ENCODE data around the gene INSC.

Gene INSC

DNA sequence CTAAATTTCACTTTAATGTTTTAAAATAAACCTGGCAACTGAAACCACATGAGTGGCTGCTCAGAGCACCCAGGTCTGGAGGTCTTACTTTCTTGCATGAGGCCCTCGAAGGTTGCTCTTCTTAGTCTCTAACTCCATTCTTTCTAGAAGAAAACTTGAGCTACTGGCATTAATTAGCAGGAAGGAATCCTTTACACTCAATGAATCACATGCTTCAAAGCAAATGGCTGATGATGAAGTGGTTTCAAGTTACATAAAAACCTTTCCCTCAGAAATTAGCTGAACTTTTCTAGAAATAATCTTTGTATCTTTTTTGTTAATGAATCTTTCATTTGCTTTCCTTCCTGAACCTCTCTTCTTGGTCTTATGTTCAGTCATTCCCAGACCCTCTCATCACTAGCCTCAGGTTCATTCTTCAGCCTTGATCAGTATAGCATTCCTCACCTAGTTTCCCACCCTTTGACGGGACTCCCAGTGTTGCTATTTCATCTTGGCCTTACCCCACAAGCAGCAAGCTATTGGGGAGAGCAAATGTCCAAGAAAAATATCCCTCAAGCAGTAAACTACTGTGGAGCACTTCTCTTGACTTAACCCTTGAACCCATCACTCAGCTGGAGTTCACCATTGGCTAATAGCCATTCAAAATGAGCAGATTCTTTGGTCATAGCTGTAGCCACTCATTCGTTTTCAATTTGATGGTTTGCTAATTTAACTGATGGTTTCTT, 75.1 kb downstream of the INSC start:
- DNase-seq: no peak

DNA sequence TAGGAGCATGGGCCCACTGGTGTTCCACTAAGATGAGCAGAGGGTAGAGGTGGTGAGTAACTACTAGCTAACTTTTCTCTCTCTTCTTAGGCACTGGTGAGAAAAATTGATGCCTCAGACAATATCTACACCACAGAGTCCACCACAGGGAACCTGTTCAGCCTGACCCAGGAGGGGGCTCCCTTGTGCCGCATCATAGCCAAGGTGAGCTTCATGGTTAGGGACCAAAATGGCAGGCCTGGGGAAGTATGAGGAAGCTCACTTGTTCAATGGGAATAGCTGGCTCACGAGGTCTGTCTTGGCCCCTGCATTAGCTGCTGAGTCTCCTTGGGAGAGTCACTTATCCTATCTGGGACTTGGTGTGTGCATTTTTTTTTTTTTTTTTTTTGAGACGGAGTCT, 75.9 kb downstream of the INSC start:
- no peak for DNase-seq

DNA sequence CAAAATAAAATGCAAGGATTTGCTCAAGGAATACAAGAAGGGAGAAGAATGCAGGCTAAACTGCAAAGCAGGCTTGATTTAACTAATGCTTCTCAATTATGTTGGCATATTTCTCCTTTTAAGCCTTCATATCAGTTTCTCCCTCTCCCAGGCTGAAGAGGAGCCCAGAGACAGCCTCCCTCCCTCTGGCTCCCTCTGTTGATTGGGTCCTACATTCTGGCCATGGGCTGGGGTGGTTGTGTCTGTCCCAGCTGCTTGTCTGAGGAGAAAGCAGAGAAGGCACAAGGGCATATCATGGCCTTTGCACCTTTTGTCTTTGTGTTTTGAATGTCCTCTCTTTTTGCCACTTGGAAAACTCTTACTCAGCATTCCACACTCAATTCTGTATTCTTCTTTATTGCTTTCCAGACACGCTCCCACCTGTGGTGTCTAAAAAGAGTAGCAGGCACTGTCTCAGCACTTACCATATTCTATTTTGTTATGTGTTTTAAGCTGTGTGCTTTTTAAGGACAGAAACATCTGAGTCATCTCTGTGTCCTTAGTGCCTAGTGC, 77.4 kb downstream of the INSC start:
- DNase-seq: no peak

DNA sequence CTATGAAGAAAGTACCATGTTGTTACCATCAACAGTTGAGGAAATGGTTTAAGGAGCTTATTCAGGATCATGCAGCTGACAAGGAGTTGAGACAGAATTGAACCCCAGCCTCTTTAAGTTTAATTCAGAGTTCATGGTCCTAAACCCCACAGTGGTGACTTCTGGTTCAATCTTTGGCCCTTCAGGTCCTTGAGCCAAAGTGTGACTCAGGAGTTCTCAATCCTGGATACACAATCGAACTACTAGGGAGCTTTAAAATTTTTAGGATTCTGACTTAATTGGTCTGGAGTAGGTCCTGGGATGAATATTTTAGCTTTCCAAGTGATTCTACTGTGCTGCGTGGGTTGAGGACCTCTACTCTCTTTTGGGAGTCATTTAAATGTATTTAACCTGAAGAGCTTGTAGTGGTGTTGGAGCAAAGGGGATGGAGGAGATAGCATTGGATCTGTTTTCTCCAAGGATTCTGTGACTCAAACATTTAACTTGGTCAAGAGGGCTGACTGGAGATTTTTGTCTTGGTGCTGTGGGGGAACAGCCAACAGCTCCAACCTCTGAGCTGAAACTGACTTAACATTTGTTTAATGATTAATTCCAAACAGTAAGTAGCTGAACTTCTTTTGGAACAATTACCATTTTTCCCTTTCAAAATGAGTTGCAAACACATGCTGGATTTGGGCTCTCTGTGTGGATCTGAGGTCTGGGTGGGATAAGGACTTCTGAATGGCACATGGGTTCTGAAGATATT, 80.1 kb downstream of the INSC start:
- DNase-seq: no peak

DNA sequence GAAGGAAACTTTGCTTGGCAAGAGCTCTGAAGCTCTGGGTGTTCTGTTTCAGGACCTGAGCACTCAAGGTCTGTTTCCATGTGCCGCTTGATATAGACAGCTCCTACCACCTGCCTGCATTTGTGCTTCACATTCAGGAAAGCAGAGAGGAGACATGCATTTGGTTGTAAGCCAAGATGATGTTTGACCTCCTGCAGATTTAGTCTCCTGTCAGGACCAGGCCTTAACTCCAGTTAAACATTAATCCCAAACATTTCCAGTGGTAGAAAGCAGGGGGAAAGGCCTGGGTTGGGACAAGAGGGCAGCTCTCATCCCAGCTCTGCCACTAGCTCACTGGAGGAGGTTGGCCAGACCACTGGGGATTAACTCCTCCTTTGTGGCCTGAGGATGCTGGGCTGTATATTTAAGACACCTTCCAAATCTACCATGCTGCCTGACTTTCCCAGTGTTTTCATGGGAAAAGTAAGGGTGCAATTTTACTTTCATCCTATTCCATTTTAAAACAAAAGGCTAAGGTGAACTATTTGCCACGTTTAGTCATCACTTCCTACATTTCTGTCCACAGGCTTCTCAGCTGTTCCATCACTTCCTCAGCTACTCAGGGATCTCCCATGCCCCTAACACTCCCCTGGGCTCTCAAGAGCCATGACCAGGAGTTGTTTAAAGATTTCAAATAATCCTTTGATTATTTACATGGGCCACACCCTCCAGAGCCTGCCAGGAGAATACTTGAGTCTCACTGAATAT, 80.9 kb downstream of the INSC start:
- no peak for DNase-seq

DNA sequence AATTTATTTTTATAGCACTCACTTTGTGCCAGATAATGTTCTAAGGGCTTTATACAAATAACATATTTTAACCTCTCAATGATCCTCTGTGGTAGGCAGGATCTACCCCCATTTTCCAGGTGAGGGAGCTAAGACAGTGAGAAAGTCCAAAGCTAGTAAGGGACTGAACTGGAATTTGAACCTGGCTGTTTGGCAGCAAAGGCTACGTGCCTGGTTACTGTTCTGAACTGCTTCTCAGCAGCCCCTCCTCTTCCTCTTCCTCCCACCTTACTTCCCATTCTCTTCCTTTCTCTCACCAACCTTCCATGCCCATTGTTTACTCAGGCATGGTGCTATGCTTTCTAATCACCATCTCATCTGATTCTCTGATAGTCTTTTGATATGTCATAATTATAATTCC, 82.0 kb downstream of the INSC start:
- no peak for DNase-seq

DNA sequence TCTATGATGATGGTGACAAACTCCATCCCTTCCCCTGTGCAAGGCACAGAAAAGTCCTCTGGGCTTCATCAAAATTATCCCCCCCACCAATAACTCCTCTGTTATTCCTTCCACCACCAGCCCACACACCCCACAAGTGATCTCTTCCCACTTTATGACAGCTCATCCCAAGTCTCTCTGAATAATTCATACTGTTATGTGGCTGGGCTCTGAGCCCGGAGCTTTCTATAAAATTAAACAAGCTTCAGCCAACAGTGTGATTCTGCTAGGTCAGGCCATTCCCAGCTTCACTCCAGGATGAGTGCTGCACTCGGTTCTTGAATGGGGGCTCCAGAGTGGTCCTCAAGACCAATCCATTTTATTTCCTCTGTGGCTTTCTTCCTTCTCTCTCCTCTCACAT, 83.0 kb downstream of the INSC start:
- DNase-seq: no peak

DNA sequence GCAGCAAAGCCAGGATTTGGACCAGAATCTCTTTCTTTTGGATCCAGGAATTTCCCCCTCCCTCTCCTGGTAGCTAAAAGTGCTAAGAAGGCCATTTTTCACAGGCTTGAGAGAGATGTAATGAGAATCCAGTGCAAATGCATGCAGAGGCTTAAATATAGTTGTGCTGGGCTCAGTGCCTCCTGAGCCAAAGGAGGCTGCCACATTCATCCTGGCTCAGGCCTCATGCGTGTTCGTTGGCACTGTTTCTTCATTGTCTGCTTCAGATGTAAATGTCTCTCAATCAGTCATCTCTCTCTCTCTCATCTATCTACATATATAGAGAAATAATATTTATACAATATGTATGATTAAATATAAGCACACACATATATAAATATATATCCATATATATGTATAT, 83.6 kb downstream of the INSC start:
- no peak for DNase-seq

DNA sequence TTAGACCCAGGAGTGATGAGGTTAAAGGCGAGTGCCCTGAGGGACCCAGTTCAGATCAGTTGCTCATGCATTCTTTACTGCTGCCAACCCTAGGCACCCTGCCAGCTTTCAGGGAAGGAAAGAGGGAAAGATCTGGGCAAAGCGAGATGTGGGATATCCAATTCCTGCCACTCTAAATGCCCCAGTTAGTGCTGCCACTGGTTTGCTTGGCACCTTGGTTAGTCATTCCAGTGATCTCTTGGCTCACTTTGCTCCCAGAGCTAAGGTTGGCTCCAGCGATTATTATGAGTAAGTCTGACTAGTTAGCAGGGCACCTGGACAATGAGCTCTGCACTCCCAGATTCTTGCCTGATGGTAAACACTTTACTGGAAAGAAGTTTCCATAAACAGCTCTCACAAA, 85.0 kb downstream of the INSC start:
- DNase-seq: no peak

DNA sequence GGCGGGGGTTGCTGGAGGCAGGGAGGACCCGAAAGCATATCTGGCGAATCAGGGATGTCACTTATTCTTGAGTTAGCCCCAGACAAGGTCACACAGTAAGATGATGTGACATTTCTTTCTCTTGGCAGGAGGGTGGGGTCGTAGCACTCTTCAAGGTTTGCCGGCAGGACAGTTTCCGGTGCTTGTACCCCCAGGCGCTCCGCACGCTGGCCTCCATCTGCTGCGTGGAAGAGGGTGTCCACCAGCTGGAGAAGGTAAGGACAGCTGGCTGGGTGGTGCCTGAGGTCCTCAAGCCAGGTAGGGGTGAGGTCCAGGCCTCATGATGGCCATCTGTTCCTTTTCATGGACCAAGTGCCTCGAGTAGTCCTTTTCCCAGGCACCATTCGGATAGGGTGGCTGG, 86.0 kb downstream of the INSC start:
- no peak for DNase-seq

DNA sequence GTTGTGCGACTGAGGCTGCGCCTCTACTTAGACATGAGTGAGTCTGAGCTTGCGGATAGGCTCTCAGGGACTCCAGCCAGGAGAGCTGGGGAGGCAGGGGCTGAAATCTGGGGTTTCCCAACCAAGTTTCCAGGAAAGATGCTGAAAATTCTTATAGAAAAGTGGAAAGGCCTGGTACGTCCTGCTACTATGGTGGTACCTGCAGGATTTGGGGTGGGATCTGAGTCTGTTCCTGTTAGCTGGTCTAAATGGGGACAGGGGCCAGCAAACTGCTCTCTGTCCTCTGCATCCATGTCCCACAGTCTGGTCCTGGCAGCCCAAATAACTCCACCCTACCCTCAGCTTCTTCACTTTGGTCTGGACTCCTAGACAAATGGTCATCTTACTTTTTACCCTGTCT, 86.9 kb downstream of the INSC start:
- DNase-seq: no peak

DNA sequence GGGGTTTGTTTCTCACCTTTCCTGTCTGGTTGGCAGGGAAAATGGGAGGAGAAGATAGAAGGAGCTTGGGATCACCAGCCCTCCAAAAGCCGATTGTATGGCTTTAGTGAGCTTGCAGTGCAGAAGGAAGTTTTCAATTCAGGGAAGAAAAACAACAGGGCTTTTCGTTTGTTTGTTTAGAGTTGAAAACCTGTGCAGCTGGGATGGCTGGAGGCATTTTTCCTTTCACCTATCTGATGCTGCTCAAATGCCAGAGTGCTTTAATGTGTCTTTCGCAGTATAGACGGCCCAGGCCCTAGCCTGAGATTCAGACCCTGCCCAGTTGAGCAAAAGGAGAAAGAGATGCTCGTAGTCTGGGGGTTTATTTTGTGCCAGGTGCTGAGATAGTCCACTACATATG, 87.9 kb downstream of the INSC start:
- DNase-seq: no peak

DNA sequence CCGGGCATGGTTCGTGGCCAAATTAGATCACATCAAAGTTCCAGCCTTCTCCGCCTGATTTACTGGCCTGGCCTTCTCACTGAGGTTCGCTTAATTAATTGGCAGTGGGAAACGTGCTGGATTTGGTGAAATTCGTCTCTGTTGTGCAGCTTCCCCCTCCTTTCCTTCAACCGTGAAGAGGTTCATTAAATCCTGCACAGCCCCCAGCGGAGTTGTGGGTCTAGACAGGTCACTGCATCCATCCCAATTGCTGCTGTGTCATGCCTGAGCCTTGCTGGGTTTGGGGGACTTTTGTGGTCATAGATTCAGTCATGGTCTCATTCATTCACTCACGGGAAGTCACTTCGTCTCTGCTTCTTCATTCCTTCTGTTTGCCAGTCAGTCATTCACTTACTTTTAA, 90.0 kb downstream of the INSC start:
- DNase-seq: no peak

DNA sequence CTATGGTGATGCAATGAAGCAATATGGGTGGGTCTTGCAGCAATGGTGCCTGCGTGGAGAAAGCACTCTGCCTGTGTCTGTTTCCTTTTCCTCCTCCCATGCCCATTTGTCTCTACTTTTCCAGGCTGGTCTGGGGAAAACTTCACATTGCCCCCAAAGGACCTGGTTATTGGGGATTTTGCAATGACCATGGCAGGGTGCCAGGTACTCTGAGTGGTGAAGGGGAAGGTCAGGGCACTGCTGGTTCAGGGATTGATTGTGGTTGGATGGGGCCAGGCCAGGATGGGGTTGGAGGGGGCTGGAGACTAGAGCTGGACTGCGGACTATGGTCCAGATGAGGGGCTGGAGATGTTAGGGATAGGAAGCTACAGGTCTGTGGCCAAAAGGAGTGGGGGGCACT, 92.1 kb downstream of the INSC start:
- no peak for DNase-seq

DNA sequence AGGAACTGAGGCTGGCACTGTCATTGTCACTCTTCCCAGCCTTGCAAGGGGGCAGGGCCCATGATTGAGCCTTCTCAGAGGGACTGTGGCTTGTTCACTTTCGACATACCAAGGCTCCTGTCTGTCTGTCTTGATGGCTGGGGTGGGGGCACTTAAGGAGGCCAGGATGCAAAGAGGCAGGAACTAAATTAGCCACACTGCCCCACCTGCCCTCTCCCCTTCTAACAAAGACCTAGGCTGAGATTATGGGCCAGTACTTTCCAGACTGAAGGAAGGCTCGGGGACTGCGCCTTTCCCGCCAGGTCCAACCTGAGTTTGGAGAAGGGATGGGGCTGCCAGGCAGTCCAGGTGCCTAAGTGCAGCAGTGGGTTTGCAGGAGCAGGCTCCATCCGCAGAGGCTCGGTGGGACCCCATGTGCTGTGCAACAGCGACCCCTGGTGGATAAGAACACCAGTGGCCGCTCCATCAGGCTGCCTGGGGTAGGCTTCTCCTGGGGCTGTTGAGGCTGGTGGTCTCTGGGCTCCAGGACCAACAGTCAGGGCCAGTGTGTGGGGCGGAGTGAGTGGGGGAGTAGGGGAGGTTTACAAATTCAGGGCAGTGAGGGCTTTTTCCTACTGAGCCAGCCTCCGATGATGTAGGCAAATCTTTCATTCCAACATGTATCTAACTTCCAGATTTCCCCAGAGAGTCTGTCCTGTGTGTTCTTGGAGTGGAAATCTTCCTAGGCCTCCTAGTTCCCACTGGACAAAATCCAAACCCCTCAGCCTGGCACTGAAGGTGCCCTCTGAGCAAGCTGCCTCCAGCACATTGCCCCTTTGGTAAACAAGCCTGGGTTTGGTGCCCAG, 93.9 kb downstream of the INSC start:
- DNase-seq: peak; percentile 75

DNA sequence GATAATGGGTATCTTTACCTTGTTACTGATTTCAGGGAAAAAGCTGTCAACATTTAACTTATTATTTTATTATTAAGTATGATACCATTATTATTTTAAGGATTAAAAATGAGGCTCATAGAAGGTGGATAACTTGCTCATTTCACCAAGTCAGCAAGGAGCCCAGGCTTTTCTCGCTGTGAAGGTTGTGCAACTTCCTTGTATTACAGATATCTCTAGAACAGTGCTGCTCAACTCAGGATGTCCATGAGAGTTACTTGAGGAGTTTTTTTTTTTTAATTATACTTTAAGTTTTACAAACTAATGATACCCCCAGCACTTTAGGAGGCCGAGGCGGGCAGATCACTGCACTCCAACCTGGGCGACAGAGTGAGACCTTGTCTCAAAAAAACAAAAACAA, 98.2 kb downstream of the INSC start:
- DNase-seq: no peak

DNA sequence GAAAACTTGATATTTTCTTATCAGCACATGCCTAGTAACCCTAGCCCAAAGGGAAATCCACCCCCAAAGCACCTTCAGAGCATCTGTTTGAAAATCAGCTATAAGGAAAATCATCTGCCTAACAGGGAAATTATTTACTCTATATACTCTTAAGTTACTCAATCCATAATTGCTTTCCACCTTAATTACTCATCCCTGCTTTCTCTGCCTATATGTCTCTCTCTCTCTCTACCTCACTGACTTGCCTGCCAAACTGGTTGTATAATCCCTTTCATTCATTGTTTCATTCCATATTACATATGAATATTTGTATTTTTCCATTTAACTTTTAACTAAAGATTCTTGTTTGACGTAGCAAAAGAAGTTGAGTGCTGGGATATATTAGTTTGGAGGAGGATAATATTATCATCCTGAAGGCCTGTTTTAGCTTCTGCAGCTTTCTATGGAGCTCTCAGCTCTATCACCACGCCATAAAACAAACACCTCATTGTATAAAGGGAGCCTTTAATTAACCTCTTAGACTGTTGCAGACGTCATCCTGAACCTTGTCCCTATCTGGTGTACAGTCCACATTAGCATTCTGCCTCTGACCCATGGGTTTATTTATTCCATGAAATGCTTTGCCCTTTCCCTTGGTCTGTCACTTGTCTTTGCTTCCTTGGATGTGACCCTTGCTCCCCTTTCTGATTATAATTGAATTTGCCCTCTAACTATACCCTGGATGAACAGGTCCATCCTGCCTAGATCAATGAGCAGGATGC, 98.9 kb downstream of the INSC start:
- no peak for DNase-seq

DNA sequence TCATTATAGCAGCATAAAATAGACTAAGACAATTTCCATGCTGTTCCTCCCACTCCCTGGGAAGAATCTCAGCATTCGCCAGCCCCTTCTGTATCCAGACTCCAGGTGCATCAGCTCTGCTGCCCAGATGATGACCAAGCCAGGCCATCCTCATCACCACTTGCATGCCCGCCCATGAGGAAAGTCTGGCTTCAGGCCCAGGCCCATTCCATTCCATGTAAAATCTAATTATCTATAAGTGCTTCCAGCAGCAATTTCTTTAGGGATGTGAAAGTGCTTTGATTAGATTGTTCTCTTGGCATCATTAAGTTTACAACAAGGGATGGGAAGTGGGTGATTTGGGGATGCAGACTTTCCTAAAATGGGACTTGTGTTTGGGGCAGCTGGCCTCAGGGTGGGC, 100.3 kb downstream of the INSC start:
- no peak for DNase-seq

DNA sequence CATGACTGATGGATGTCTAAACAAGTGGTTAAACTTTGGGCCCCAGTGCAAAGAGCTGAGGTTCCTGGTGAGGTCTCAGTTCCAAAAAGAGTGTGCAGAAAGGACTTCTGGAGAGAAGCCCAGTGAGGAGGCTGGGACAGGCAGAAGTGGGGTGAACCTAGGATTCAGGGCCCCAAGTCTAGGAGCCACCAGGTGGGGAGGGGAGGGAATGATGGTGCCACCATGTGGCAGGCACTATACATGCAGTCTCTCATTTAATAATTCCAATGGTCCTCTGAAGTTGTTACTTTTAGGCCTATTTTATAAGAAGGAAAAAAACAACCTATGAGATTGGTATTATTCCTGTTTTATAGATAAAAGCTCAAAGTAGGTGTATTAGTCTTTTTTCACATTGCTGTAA, 102.0 kb downstream of the INSC start:
- no peak for DNase-seq

DNA sequence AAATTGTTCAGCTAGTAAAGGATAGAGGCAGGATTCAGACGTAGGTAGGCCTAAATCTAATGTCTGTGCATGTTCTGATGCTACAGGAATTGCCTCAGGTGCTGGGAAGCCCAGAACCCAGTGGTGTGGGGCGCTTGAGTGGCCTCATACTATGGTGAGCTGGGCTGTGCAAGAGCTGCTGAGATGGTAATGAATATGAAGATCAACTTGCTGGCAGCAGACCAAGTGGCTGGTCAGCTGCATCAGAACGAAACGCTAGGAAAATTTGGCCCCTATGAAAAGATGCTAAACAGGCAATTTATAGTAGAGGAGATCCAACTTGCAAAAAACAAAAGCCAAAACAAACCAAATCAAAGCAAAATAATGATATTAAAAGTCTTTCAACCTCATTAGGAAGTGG, 102.7 kb downstream of the INSC start:
- DNase-seq: no peak

DNA sequence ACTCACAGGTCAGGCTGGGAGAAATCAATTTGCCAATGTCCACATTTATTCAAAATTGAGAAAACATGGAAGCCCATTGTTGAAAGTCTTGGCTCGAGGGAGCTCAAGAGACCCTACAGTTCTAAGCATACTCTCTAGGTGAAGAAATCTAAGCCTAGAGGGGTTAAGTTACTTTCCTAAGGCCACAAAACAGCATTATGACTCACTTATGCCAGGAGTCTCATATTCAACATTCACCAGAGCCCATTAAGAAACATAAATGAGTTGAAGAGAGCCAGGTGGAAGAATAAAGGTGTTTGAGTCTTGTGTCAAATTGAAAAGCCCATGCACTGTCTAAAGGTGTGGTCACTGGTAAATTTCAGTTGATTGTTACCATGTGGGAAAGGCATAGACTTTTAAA, 108.1 kb downstream of the INSC start:
- no peak for DNase-seq

DNA sequence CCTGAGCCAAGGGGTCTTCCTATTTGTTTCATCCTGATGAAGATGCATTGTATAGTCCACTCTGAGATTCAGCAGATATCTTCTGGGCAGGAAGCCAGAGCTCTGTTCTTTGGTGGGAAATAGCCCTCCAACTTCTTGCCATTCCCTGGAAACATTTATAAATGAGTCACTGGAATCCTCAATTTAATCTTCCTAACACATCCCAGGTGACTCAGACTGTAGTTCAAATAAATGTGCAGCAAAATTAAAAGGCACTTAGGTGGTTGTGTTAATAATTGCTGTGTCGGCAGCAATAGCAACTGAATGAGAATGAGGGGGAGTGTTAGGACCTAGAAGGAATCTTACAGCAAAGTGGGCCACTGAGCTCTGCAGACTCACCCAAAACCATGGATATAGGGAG, 108.6 kb downstream of the INSC start:
- no peak for DNase-seq

All from CD4-positive, alpha-beta T cell treated with Interleukin-17A for 4 hours (primary cell).